Measurements from ENCODE around the gene SLAMF8.

Gene SLAMF8

GRCh38 chr1:159849626-159850366 lies 23.1 kb downstream of the SLAMF8 start:
- DNase-seq (ENCODE audit: low read depth), result no peak

DNA sequence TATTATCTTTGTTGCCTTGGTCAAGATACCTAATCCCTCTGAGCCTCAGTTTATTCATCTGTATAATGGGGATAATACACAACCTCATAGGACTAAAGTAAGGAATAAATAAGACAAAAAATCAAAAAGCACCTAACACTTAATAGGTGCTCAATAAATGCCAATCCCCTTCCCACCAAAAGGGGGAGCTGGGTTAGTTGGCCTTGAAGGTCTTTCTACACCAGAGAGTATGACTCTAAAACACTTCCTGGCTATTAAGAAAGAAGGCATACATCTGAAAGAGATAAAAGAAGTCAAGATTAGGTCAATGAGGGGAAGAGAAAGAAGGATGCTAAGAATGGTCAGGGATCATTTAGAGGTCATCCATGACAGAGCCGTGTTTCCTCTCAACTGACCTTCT lies 24.7 kb downstream of the SLAMF8 start:
- DNase-seq (ENCODE audit: low read depth), result no peak

- no peak for DNase-seq (ENCODE audit: low read depth)
Observed at GRCh38 chr1:159853417-159854115, 26.9 kb downstream of the SLAMF8 start.

GRCh38 chr1:159854116-159854692 lies 27.5 kb downstream of the SLAMF8 start:
- DNase-seq (ENCODE audit: low read depth), result no peak

GRCh38 chr1:159854693-159855192 lies 28.1 kb downstream of the SLAMF8 start:
- no peak for DNase-seq (ENCODE audit: low read depth)

GRCh38 chr1:159855709-159856108 lies 29.0 kb downstream of the SLAMF8 start:
- no peak for DNase-seq (ENCODE audit: low read depth)

DNA sequence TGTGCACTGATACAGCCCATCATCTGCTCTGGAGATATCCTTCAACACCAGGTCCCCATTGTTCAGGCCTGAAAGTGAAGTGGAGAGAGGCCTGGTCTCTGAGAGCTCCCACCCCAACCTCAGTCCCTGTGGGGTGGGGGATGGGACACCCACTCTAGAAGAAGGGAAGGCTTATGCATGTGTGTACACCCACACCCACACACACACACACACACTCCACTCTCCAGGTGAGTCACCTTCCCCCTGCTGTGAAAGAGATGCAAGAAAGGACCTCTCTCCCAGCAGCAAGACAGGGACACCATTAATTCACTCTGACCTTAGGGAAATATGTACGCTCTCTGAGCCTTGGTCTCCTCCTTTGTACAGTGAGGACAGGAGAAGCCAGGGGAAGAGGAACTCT lies 29.9 kb downstream of the SLAMF8 start:
- no peak for DNase-seq (ENCODE audit: low read depth)

DNA sequence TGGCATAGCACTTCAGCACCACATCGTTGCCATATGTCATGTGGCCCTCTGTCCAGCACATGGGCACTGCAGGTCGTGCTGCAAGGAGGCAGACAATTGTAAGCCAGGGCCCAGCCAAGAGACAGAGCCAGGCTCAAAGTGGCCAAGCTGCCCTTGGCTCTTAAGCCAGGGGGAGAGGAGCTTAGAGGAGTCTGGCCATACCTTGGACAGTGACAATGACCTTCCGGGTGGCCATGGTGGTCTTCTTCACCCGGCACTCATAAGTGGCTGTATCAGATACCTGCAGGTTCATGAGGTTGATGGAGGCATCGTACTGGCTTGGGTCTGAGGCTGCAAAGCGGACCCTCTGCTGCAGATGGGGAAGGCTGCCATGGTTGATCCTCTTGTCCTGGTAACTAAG lies 31.2 kb downstream of the SLAMF8 start:
- DNase-seq (ENCODE audit: low read depth), result no peak

- no peak for DNase-seq (ENCODE audit: low read depth)
Observed at GRCh38 chr1:159859767-159860322, 33.2 kb downstream of the SLAMF8 start.

DNA sequence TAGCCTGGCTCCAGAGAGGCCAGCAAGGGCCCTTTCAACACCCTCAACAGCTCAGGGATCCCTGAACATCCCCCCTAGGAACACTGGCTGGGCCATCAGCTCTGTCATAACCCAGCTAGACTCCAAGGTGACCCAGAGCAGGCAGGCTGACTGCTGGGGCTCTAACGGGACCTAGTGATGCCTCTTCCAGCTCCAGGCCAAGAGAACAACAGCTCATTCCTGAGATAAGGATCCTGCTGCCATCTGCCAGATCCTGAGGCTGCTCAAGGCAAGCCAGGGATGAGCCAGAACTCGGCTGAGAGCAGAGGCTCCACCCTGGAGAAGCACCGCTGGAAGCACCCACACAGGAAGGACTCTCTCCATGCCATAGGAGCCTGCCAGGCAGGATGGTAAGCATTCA lies 33.8 kb downstream of the SLAMF8 start:
- no peak for DNase-seq (ENCODE audit: low read depth)

DNA sequence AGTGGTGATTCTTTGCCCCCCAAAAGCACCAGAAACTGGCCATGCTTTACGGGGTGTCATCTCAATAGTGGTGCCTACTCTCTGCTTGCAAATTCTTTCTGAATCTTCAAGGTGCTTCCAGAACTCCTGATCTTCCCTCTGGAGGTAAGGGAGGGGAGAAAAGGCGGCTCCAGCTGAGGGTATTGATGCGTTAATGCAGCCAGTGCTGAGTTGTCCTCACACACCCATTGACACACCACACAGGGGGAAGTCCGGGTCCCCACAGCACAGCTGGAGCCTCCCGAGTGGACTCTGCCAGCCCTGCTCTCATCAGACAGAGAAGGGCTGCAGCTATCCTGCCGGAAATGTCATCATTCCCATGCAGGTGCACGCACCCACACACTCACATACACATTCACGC lies 34.5 kb downstream of the SLAMF8 start:
- no peak for DNase-seq (ENCODE audit: low read depth)

DNA sequence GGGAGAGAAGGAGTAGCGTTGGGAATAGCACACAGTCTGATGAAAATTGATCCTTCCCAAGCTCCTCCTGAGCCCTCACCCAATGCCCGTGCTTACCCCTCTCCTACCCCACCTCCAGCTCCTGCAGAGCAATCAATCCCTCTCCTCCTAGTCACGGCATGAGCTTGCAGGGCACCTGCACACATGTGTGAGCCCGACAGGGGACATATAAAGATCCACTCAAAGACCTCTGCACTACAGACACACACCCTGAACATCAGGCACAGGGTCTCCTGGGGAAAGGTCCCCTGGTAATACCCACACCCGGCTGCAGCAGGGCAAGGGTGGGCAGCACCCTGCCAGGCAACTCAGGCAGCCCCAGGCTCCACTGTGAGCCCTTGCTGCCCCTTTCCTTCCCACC lies 35.4 kb downstream of the SLAMF8 start:
- no peak for DNase-seq (ENCODE audit: low read depth)

DNA sequence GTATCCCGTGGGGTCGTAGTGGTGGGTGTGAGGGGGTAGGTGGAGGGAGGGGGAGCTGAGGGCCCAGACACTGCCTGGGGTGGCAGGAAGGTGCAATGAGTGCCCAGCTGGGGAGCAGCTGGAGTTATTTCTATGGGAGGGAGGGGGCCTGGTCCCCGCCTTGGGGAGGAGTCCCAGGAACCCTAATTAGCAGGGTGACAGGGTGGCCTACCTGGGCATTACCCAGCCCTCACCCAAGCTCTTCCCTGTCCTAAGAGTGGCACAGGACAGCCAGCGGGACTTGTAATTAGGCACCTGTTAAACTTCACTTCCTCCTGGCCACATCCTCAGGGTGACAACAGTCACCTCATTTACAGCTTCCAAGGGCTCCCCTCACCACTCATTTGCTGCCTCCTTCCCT lies 35.9 kb downstream of the SLAMF8 start, which contains the start of gene VSIG8:
TSS of gene VSIG8 (minus strand) at position 101 of the 400 bp plus-strand sequence. CDS start 136 bp downstream, outside the sequence.
- no peak for DNase-seq (ENCODE audit: low read depth)

DNA sequence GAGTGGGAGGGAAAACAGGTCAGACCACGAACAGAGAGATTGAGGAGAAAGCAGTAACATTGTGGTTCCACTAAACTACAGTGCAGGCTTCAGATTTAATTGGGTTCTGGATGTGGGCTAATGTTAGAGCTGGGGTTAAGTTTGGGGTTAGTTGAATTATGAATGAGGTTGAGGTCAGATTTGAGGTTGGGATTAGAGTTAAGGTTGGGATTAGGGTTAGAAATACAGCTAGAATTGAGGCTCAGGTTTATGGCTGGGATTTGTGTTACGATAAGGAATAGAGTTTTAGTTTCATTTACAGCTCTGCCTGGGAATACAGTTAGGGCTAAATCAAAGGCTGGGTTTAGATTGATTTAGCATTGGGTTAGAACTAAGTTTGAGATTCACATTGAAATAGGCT lies 37.6 kb downstream of the SLAMF8 start:
- no peak for DNase-seq (ENCODE audit: low read depth)

GRCh38 chr1:159866066-159866465 lies 39.4 kb downstream of the SLAMF8 start:
- no peak for DNase-seq (ENCODE audit: low read depth)

- DNase-seq (ENCODE audit: low read depth), result no peak
Observed at GRCh38 chr1:159866905-159867663, 40.4 kb downstream of the SLAMF8 start.

GRCh38 chr1:159867664-159868026 lies 41.0 kb downstream of the SLAMF8 start:
- no peak for DNase-seq (ENCODE audit: low read depth)

DNA sequence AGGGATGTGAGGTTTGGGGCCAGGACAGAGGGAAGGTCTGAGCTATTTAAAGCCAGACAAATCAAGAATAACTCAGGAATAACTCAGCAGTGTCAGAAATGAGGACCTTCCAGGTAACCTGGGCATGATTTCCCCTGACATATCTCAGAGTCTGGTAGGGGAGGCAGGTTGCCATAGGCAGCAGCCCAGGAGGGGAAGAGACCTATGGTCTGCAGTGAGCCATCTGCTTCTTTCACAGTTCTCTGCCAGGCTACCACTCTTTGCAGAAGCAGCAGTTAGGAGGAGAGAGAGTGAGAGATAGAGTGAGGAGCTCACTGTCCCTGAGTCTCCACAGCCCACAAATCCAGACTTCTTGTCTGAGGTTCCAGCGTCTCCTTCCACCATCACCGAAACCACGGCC lies 42.1 kb downstream of the SLAMF8 start:
- DNase-seq (ENCODE audit: low read depth), result no peak

DNA sequence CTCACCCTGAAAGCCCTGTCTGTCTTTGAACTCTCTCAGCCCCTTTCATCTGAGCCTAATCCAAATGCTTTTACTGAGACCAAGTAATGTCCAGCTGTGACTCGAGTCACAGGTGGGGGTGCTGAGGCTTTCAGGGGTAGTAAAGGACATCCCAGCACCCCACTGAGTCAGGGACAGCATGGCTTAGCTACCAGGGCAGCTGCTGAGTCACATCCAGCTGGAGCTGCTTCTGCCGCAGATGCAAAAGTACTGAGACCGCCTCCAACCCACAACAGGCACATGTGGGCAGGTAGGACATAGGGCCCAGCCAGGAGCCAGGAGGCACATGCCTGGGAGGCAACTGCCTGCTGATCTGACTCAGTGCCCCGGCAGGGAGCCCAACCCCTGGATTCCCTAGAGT lies 42.5 kb downstream of the SLAMF8 start:
- no peak for DNase-seq (ENCODE audit: low read depth)

DNA sequence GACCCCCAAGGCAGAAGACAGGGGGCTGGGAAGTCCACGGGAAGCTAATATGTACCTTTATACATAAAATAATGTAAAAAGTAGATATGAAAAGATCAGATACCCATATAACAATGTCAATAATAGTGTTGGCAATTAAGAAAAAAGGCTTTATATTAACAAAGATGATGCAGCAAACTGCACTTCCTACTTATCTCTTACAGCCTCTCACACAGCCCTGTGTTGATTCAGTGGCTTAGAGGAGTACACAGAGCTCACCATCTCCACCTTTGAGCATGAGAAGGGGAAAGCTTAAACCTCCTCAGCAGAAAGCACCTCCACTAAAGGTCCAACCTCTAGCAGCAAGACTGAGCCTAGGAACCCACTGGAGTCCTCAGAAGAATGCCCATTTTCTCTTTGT lies 42.9 kb downstream of the SLAMF8 start:
- DNase-seq (ENCODE audit: low read depth), result no peak

GRCh38 chr1:159870704-159871103 lies 44.0 kb downstream of the SLAMF8 start:
- DNase-seq (ENCODE audit: low read depth), result no peak

DNA sequence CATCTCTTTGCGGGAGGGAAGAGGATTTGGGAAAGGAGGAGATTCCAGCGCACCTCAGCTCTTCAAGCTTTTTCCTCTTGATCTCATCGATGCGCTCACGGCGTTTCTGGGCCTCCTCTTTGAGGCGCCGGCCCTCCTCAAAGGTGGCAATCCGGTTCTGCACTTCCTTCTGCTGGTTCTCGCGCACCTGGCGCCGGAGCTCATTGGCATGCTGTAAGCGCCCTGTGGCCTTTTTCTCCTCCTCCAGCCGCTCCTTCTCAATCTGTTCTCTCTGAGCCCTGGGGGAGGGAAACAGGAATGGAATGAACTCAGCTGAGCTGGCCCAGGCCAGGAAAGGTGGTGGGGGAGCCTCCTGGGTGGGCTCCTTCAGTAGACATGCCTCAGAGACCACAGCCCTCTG lies 46.2 kb downstream of the SLAMF8 start:
- DNase-seq (ENCODE audit: low read depth), result no peak
